ENCODE measurements around the gene DMGDH. TPM values are rescaled to one million over a fixed set of nuclear protein-coding genes. Genes with fewer than 3 reads are reported as not detected.

The DMGDH gene
- polyA plus RNA-seq, 4 donors: 13.0 to 26.0 (median 23.1) TPM

- peak in 1 of 4 donors; percentile 63 for DNase-seq (ENCODE audit: low read depth in 4 of 4, low spot score in 2 of 4)
Measured at GRCh38 chr5:79020861-79021561, 48.5 kb downstream of the DMGDH start.

- DNase-seq (ENCODE audit: low read depth in 4 of 4, low spot score in 2 of 4): no peak
Measured at GRCh38 chr5:79014631-79015030, 54.8 kb downstream of the DMGDH start.

GRCh38 chr5:79011869-79012268 is 57.6 kb downstream of the DMGDH start:
- DNase-seq (ENCODE audit: low read depth in 4 of 4, low spot score in 2 of 4): no peak

DNA sequence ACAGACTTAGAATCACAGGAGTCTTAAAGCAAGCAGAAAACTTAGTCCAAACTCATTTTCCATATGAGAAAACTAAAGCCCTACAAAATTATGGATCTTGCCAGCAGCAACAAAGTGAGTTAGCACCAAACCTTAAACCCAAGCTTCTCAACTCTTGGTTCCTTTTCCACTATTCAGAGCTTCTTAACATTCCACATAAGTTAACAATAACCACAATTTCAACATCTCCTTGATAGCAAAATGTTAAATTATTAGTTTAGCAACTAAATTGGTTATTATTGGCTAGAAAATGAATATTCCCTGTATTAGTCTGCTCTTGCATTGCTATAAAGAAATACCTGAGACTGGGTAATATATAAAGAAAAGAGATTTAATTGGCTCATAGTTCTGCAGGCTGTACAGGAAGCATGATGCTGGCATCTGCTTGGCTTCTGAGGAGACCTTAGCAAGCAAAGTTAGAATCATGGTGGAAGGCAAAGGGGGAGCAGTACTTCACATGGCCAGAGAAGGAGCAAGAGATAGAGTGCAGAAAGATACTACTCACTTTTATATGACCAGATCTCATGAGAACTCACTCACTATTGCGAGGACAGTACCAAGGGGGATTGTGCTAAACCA is 58.1 kb downstream of the DMGDH start:
- no peak for DNase-seq (ENCODE audit: low read depth in 4 of 4, low spot score in 2 of 4)

DNA sequence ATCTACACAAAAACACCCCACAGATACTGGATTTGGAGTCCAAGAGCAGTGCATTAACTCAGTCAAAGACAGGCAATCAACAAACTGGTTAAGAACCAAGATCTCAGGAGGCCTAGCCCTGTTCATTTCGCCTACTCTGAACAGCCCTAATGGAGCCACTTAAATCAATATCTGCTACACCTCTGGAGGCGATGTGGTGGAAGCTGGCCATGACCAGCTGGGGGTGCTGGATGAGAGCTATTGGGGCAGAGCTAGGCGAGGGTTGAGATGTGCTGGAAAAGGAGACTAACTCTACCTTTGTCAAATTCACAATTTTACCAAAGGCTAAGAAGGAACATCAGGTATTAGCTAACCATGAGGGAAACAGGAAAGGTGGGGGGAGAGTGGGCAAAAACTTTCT is 61.1 kb downstream of the DMGDH start:
- no peak for DNase-seq (ENCODE audit: low read depth in 4 of 4, low spot score in 2 of 4)

DNA sequence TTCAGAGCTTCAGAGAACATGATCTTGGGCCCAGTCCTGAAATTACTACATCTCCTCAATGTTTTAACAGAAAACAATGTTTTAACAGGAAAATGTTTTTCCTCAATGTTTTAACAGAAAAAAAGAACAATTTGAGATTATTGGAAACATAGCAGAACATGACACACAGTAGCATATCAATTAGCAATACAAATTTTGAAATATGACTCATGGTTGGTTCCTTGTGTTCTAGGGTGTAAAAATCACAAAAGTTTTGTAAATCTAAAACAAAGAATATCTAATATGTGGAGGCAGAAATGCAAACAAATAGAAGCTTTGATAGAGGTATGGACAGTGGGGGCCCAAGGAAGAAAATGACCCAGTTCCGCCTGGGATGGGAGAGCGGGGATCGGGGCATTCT is 61.6 kb downstream of the DMGDH start:
- DNase-seq (ENCODE audit: low read depth in 4 of 4, low spot score in 2 of 4): no peak

DNA sequence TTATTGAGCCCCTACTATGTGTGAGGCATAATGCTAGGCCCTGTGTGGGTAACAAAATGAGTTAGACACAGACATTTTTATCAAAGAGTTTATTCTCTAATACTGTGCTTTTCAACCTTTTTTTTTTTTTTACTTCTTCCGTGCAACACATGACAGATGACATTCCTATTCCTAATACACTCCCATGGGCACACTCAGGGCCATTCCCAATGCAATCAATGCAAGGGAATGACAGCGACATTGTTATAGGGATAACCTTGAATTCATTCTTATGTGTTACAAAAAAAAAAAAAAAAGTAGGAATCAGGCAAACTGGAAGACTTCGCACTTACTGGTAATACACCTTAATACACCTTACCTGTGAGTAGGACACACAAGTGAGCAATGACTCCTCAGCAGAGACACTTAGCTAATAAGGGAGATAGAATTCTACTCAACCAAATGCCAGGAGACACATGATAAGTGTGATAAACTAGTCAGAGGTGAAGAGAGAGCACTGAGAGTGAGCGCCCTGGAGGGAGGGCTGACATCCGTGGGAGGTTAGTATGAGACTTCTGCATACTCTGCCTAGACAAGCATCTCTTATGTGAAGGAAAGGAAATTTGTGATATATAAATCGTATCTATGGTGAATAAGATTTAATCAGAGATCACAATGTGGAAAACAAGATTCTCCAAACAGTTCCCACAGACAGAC is 63.4 kb downstream of the DMGDH start:
- DNase-seq (ENCODE audit: low read depth in 4 of 4, low spot score in 2 of 4): no peak

GRCh38 chr5:79005151-79005550 is 64.3 kb downstream of the DMGDH start:
- no peak for DNase-seq (ENCODE audit: low read depth in 4 of 4, low spot score in 2 of 4)

- no peak for DNase-seq (ENCODE audit: low read depth in 4 of 4, low spot score in 2 of 4)
Measured at GRCh38 chr5:79002374-79002773, 67.1 kb downstream of the DMGDH start.

DNA sequence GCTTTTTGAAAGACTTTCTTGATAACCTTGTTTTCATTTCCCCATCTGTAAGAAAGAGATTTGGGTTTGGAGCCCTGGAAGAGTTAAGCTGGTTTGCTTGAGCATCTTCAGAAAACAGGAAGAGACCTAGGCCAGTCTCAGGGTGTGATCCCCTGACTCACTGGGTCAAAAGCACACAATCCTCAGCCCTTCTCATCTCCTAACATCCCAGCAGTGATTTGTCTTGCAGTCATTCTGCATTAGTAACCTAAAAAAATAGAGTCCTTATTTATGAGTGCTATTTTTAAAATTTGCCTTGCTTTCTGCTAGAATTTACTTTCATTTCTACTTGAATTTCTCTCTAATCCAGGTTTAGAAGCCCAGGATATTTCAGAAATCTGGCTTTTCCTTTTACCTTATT is 68.0 kb downstream of the DMGDH start:
- DNase-seq (ENCODE audit: low read depth in 4 of 4, low spot score in 2 of 4): no peak

DNA sequence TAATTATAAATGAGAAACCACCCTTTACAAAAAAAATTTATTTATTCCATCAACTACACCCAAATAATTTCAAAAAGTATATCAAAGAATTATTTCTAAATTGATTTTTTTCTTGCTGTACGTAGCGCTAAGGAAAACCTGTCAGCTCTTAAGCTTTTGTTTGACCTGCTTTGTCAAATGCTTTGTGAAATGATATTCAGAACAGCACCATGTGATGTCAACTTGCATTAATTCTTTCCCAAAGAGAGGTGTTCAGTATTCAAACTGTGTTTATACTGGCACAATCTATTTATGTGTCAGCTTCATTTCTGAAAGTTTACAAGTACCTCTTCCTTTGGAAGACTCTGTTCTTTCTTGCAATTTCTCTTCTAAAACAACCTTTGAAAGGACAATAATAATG is 72.4 kb downstream of the DMGDH start:
- no peak for DNase-seq (ENCODE audit: low read depth in 4 of 4, low spot score in 2 of 4)

DNA sequence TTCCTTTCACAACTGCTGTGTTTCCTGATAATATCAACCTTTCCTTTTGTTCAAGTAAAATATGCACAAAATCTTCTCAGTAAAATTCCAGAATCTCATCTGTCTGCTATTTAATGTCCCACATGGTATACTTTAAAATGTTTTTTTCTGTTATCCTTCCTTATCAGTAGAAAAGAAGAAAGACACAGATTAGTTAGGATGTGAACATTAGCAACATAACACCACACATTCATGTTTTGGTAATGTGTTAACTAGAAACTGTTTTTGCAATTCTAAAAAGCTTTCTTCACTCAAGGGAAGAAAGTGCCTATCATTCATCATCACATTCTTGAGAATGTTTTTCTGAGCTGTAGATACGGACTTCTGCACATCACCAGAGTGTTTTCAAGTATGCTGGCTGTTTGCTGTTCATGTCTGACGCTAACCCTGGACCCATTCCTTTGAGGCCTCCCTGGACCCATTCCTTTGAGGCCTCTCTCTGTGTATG is 73.9 kb downstream of the DMGDH start:
- no peak for DNase-seq (ENCODE audit: low read depth in 4 of 4, low spot score in 2 of 4)

- DNase-seq (ENCODE audit: low read depth in 4 of 4, low spot score in 2 of 4): no peak
Measured at GRCh38 chr5:78993165-78993564, 76.3 kb downstream of the DMGDH start.

- DNase-seq (ENCODE audit: low read depth in 4 of 4, low spot score in 2 of 4): no peak
Measured at GRCh38 chr5:78992146-78992545, 77.3 kb downstream of the DMGDH start.

DNA sequence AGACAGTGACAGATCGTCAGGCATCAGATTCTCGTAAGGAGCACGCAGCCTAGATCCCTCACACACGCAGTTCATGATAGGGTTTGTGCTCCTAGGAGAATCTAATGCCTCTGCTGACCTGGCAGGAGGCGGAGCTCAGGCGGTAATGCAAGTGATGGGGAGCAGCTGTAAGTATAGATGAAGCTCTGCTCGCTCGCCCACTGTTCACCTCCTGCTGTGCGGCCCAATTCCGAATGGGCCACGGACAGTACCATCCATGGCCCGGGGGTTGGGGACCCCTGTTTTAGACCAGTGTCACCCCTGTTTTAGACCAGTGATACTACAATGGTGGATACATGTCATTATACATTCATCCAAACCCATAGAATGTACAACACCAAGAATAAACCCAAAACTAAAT is 80.4 kb downstream of the DMGDH start:
- no peak for DNase-seq (ENCODE audit: low read depth in 4 of 4, low spot score in 2 of 4)

GRCh38 chr5:78985725-78986223 is 83.7 kb downstream of the DMGDH start:
- DNase-seq (ENCODE audit: low read depth in 4 of 4, low spot score in 2 of 4): peak in 1 of 4 donors; percentile 16

DNA sequence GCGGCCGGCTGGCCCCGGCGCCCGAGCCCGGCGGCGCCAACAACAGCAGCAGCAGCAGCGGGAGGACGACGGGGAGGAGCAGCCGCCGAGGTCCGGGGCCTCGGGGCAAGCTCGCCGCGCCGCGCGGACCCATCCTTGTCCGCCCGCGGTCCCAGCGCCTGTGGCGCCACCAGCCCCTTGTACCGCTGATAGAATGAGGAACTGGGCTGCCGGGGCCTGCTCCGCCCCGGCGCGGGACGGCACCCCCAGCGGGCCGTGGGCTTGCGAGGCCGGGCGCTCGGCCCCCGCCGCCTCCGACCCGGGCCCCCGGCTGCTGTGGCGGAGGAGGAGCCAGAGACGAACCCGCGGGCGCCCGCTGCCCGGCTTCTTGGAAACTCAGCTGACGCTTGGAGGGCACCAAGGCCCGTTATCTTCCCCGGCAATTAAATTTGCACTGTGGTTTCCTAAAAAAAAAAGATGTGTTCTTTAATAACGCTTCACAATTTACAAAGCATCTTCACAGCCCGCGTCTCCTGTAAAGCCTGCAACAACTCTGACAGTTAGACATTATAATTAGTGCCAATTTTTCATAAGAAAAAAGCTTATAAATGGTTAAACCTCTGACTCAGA is 84.3 kb downstream of the DMGDH start, which contains the start of gene ARSB:
Gene ARSB (minus strand): TSS at position 195 of the 609 bp plus-strand sequence. CDS start 62 bp downstream, at position 133.
- DNase-seq (ENCODE audit: low read depth in 4 of 4, low spot score in 2 of 4): peak in 1 of 4 donors; percentile 33

DNA sequence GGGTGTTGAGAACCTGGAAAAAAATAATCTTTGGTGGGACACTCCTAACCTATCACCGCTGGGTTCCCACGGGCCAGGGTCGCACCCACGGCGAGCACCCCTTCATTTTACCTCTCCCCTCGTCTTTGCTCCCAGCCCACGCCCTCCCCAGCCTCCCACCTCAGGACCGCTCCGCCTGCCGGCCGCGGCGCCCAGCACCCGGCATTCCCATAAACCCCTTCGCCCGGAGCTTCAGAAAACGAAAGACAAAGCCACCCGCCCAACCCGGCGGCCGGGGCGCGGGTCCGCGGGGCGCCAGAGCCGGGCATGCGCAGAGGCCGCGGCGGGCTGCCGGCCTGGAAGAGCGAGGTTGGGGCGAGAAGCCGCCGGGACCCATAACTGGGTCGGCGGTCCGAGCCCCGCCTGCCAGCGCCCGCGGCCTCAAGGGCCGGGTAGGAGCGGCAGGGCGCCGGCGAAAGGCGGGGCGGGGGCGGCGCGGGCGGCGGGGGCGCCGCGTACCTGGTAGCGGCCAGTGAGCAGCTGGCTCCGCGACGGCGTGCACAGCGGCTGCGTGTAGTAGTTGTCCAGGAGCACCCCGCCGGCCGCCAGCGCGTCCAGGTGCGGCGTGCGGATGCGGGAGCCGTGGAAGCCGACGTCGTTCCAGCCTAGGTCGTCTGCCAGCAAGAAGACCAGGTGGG is 84.9 kb downstream of the DMGDH start:
- DNase-seq (ENCODE audit: low read depth in 4 of 4, low spot score in 2 of 4): peak in 3 of 4 donors; percentile 62 to 75 (median 72)

GRCh38 chr5:78983601-78984438 is 85.7 kb downstream of the DMGDH start:
- DNase-seq (ENCODE audit: low read depth in 4 of 4, low spot score in 2 of 4): peak in 2 of 4 donors; percentile 47 to 55

All from left renal cortex interstitium (tissue), 4 donors.